HG02642 (cell line): ENCODE data around the gene JAM3.

Experiments used
- ATAC-seq: cut with Tn5 transposase; IDR thresholded peaks from one replicate; pipeline ENCODE4 v1.9.1; 2021; ENCODE audit warnings: mild to moderate bottlenecking; ENCODE audit not compliant: unreplicated experiment, poor library complexity

Gene JAM3

GRCh38 chr11:134038897-134039470 is 29.9 kb upstream of the JAM3 start:
- ATAC-seq, result no peak

- ATAC-seq, result no peak
These were observed 29.0 kb upstream of the JAM3 start for GRCh38 chr11:134039726-134040385.

GRCh38 chr11:134040386-134041302 is 28.2 kb upstream of the JAM3 start:
- no peak for ATAC-seq

GRCh38 chr11:134041349-134041748 is 27.5 kb upstream of the JAM3 start:
- no peak for ATAC-seq

GRCh38 chr11:134041791-134042696 is 26.8 kb upstream of the JAM3 start:
- ATAC-seq, result no peak

GRCh38 chr11:134043821-134044420 is 25.0 kb upstream of the JAM3 start:
- ATAC-seq, result no peak

- ATAC-seq, result no peak
These were observed 24.2 kb upstream of the JAM3 start for GRCh38 chr11:134044514-134045284.

- ATAC-seq, result no peak
These were observed 22.9 kb upstream of the JAM3 start for GRCh38 chr11:134045799-134046635.

GRCh38 chr11:134046681-134047449 is 22.0 kb upstream of the JAM3 start:
- no peak for ATAC-seq

- ATAC-seq, result no peak
These were observed 21.3 kb upstream of the JAM3 start for GRCh38 chr11:134047586-134047999.

GRCh38 chr11:134048028-134048427 is 20.8 kb upstream of the JAM3 start:
- ATAC-seq, result no peak

- no peak for ATAC-seq
These were observed 19.6 kb upstream of the JAM3 start for GRCh38 chr11:134049303-134049702.

- ATAC-seq, result peak; percentile 89
These were observed 18.1 kb upstream of the JAM3 start for GRCh38 chr11:134050541-134051383.

- no peak for ATAC-seq
These were observed 16.4 kb upstream of the JAM3 start for GRCh38 chr11:134052395-134052987.

- ATAC-seq, result no peak
These were observed 15.6 kb upstream of the JAM3 start for GRCh38 chr11:134052988-134053945.
